Activated B cell treated with CpG ODN at 0.5 μM for 24 hours (primary cell): ENCODE data around the gene ENTREP1. TPM values are rescaled to one million over a fixed set of nuclear protein-coding genes. Genes with fewer than 3 reads are reported as not detected.

Experiments used
- ATAC-seq: fragments of 200-7000 bp; cut with Tn5 transposase; one replicate; pipeline ENCODE4 v1.10.0; 2021; ENCODE audit warnings: low read depth, mild to moderate bottlenecking, moderate library complexity
- CTCF ChIA-PET: fragments of 350-600 bp; sonication (Branson Sonifier 250); formaldehyde crosslinking; loops from one replicate; lab custom pipeline; 2021; ENCODE audit warnings: antibody characterized with exemption; lab: Charles Lee
- POLR2A ChIA-PET: fragments of 350-600 bp; sonication (Branson Sonifier 250); formaldehyde crosslinking; loops from one replicate; lab custom pipeline; 2021; ENCODE audit warnings: antibody characterized with exemption; lab: Charles Lee
- DNase-seq: peaks from one replicate; pipeline ENCODE4 v3.0.0; 2022
- H3K27ac Mint-ChIP-seq: one replicate; pipeline ENCODE4 v1.8.0; 2020; ENCODE audit warnings: mixed read lengths
- H3K27me3 Mint-ChIP-seq: one replicate; pipeline ENCODE4 v1.8.0; 2021; ENCODE audit warnings: mixed read lengths
- H3K36me3 Mint-ChIP-seq: one replicate; pipeline ENCODE4 v1.8.0; 2021; ENCODE audit warnings: low read depth, mixed read lengths
- H3K4me1 Mint-ChIP-seq: one replicate; pipeline ENCODE4 v1.8.0; 2021; ENCODE audit warnings: mixed read lengths
- H3K4me3 Mint-ChIP-seq: one replicate; pipeline ENCODE4 v1.8.0; 2020; ENCODE audit warnings: mild to moderate bottlenecking, mixed read lengths
- H3K9me3 Mint-ChIP-seq: one replicate; pipeline ENCODE4 v1.8.0; 2020; ENCODE audit warnings: mixed read lengths
- intact Hi-C: fragments of 100-400 bp; cut with micrococcal nuclease; formaldehyde crosslinking; loops from one replicate; pipeline ENCODE4 v1.15.1; 2024
- total RNA-seq: library from RNA; stranded (reverse); gene quantifications from 2 replicates; pipeline ENCODE4 v1.2.3, GENCODE V29; 2022
- TF ChIP-seq, protein P1 (sequence below): fragments of 200-600 bp; IDR thresholded peaks from one replicate; pipeline ENCODE4 v1.8.0; 2022; ENCODE audit warnings: antibody characterized with exemption, mild to moderate bottlenecking

ENTREP1 gene, protein sequence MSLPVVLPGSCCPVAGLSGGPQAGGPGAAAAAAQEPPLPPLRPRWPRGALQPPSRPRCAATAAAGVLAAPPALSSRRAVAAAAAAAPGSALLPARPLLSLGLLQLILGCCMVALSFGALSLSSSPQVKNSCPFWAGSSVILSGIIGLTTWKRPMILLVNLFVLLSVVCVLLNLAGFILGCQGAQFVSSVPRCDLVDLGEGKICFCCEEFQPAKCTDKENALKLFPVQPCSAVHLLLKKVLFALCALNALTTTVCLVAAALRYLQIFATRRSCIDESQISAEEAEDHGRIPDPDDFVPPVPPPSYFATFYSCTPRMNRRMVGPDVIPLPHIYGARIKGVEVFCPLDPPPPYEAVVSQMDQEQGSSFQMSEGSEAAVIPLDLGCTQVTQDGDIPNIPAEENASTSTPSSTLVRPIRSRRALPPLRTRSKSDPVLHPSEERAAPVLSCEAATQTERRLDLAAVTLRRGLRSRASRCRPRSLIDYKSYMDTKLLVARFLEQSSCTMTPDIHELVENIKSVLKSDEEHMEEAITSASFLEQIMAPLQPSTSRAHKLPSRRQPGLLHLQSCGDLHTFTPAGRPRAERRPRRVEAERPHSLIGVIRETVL
- total RNA-seq = not detected in 2 replicates

- H3K36me3 Mint-ChIP-seq = no peaks in the 10 kb centered on the region
- peaks cover 37% of the 10 kb centered on the region for H3K27me3 Mint-ChIP-seq
- no peak for DNase-seq
Observed at GRCh38 chr9:69324549-69325401, at the start of gene ENTREP1. ENTREP1 (plus strand) TSS chr9:69325215; CDS start chr9:69325310, 95 bp downstream.

DNA sequence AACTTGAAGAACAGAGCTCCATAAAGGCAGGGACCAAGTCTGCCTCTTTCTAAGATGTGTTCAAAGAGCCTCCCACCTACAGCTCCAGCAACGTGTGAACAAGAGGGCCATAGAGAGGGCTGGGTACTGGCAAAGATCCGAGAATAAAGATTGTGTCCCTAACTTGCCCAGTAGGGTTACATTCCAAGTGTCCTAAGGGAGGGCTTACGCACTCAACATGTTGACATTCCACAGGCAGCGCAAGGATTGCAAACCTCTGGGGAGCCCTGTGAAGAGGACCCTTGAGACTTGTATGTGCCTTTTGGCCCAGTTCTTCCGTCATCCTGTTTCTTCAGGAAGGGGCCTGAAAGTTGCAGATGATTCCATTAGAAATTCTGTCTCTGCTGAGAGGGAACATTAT, 48.2 kb upstream of the ENTREP1 start:
- H3K9me3 Mint-ChIP-seq = peaks cover 15% of the 10 kb centered on the region
- no peak overlapping the region for H3K4me3 Mint-ChIP-seq
- no peak for DNase-seq
- no peaks in the 10 kb centered on the region for H3K4me1 Mint-ChIP-seq
- H3K27me3 Mint-ChIP-seq = no peaks in the 10 kb centered on the region
- no peaks in the 10 kb centered on the region for H3K36me3 Mint-ChIP-seq
- ATAC-seq = no peak
- TF ChIP-seq, protein P1, sequence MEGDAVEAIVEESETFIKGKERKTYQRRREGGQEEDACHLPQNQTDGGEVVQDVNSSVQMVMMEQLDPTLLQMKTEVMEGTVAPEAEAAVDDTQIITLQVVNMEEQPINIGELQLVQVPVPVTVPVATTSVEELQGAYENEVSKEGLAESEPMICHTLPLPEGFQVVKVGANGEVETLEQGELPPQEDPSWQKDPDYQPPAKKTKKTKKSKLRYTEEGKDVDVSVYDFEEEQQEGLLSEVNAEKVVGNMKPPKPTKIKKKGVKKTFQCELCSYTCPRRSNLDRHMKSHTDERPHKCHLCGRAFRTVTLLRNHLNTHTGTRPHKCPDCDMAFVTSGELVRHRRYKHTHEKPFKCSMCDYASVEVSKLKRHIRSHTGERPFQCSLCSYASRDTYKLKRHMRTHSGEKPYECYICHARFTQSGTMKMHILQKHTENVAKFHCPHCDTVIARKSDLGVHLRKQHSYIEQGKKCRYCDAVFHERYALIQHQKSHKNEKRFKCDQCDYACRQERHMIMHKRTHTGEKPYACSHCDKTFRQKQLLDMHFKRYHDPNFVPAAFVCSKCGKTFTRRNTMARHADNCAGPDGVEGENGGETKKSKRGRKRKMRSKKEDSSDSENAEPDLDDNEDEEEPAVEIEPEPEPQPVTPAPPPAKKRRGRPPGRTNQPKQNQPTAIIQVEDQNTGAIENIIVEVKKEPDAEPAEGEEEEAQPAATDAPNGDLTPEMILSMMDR = no peak
- H3K27ac Mint-ChIP-seq = no peak overlapping the region
- ChIA-PET CTCF (no interaction called here), POLR2A (no interaction called here)
- intact Hi-C loops = no loop called here

More at GRCh38 chr9:69324549-69325401, at the start of gene ENTREP1:
- CTCF ChIA-PET = no interaction called here
- Mint-ChIP-seq H3K9me3 (no peaks in the 10 kb centered on the region), H3K27ac (no peak within 1 kb of the TSS), H3K4me1 (peaks cover 6% of the 10 kb centered on the region), H3K4me3 (peak within 1 kb of the TSS; percentile 41)
- POLR2A ChIA-PET = no interaction called here
- intact Hi-C loops = no loop called here
- TF ChIP-seq, protein P1 = no peak
- no peak for ATAC-seq

DNA sequence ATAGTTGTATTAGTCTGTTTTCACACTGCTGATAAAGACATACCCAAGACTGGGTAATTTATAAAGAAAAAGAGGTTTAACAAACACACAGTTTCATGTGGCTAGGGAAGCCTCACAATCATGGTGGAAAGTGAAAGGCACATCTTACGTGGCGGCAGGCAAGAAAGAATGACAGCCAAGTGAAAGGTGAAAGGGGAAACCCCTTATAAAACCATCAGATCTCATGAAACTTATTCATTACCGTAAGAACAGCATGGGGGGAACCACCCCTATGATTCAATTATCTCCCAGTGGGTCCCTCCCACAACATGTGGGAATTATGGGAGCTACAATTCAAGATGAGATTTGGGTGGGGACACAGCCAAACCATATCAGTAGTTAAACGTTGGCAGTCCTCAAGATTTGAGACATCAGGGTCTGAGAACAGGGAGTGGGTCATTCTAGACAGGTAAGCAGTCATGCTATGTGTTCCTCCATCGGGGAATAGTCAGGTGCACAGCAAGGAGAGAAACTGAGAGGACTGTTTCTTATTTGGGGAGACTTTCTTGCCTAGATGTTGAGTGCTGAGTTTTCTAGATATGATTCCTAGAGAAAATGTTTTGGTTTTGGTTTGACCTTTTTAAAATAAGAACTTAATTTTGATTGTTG, 45.8 kb upstream of the ENTREP1 start:
- H3K27ac Mint-ChIP-seq = no peak overlapping the region
- CTCF ChIA-PET = no interaction called here
- intact Hi-C loops = no loop called here
- no peak overlapping the region for H3K4me3 Mint-ChIP-seq
- TF ChIP-seq, protein P1 = no peak
- no peaks in the 10 kb centered on the region for H3K36me3 Mint-ChIP-seq
- DNase-seq (no peak), ATAC-seq (no peak)
- POLR2A ChIA-PET = no interaction called here
- H3K9me3 Mint-ChIP-seq = peaks cover 12% of the 10 kb centered on the region
- no peaks in the 10 kb centered on the region for H3K4me1 Mint-ChIP-seq
- H3K27me3 Mint-ChIP-seq = no peaks in the 10 kb centered on the region

DNA sequence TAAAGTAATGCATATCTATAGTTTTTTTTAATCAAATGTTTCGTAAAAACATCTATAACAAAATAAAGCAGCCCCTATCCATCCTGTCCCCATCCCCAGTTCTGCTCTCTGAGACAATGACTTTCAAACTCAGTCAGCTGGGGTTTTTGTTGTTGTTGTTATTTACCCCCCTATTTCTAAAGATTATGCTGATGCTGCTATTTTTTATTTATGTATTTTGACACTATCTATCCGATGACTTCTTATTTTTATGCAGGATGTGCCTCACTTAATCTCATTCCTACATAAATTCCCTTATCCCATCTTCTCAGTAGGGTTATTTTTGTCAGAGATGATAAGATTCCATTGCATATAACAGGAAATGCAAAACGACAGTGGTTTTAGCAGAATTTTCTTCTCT, 45.3 kb upstream of the ENTREP1 start:
- H3K27me3 Mint-ChIP-seq = peaks cover 1% of the 10 kb centered on the region
- H3K4me3 Mint-ChIP-seq = no peak overlapping the region
- no peaks in the 10 kb centered on the region for H3K36me3 Mint-ChIP-seq
- CTCF ChIA-PET = no interaction called here
- H3K9me3 Mint-ChIP-seq = peaks cover 9% of the 10 kb centered on the region
- intact Hi-C loops = no loop called here
- no peak overlapping the region for H3K27ac Mint-ChIP-seq
- ATAC-seq = no peak
- DNase-seq = no peak
- POLR2A ChIA-PET = no interaction called here
- TF ChIP-seq, protein P1 = no peak
- no peaks in the 10 kb centered on the region for H3K4me1 Mint-ChIP-seq
